Gastrocnemius medialis (tissue), 4 donors: ENCODE results near the gene APBB2.

Experiments used
- POLR2A ChIP-seq, 2 donors: fragments of 450-650 bp; IDR thresholded peaks; one replicate each; pipeline ENCODE4 v1.6.1; 2017; ENCODE audit warnings: antibody characterized with exemption in 2 of 2, mild to moderate bottlenecking in 2 of 2, moderate library complexity in 2 of 2
- TF ChIP-seq, protein P1 (sequence below), 5 experiments: fragments of 450-650 bp in 3 of 5; fragments of 200-600 bp in 2 of 5; sonication (generic) in 2 of 5; IDR thresholded peaks in 4 of 5; conservative IDR thresholded peaks in 1 of 5; 1 replicate in 4 of 5; 2 replicates in 1 of 5; pipeline ENCODE4 v1.5.1; 2016 to 2019; ENCODE audit warnings: antibody characterized with exemption in 5 of 5, mild to moderate bottlenecking in 3 of 5, moderate library complexity in 3 of 5

DNA sequence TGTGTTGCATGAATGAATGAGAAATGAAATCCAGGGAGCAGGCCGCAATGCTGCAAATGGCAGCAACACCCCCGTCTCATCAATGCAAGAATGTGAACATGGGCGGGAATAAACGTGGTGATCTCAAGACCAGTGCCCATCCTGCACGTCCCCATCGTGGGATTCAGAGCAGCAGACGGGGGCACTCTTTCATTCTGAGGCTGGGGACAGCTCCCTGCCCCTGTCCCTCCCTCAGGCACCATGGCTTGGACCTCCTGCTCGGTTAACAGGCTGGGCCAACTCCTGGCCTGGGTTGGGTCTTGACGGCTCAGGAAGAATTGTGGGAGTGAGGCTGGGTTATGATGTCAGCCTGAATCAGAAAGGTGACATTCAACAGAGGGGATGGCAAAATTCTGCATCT is 385.7 kb downstream of the APBB2 start:
- TF ChIP-seq, protein P1, sequence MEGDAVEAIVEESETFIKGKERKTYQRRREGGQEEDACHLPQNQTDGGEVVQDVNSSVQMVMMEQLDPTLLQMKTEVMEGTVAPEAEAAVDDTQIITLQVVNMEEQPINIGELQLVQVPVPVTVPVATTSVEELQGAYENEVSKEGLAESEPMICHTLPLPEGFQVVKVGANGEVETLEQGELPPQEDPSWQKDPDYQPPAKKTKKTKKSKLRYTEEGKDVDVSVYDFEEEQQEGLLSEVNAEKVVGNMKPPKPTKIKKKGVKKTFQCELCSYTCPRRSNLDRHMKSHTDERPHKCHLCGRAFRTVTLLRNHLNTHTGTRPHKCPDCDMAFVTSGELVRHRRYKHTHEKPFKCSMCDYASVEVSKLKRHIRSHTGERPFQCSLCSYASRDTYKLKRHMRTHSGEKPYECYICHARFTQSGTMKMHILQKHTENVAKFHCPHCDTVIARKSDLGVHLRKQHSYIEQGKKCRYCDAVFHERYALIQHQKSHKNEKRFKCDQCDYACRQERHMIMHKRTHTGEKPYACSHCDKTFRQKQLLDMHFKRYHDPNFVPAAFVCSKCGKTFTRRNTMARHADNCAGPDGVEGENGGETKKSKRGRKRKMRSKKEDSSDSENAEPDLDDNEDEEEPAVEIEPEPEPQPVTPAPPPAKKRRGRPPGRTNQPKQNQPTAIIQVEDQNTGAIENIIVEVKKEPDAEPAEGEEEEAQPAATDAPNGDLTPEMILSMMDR (IDR thresholded peaks at IDR 0.05 in 4 of 5, conservative IDR thresholded peaks at IDR 0.05 in 1 of 5), result no peak
- no peak for TF ChIP-seq POLR2A (IDR thresholded peaks at IDR 0.05)
